ENCODE measurements around the gene TUBB6. TPM values are rescaled to one million over a fixed set of nuclear protein-coding genes. Genes with fewer than 3 reads are reported as not detected.

TUBB6 gene
- total RNA-seq: 37.9 TPM

DNA sequence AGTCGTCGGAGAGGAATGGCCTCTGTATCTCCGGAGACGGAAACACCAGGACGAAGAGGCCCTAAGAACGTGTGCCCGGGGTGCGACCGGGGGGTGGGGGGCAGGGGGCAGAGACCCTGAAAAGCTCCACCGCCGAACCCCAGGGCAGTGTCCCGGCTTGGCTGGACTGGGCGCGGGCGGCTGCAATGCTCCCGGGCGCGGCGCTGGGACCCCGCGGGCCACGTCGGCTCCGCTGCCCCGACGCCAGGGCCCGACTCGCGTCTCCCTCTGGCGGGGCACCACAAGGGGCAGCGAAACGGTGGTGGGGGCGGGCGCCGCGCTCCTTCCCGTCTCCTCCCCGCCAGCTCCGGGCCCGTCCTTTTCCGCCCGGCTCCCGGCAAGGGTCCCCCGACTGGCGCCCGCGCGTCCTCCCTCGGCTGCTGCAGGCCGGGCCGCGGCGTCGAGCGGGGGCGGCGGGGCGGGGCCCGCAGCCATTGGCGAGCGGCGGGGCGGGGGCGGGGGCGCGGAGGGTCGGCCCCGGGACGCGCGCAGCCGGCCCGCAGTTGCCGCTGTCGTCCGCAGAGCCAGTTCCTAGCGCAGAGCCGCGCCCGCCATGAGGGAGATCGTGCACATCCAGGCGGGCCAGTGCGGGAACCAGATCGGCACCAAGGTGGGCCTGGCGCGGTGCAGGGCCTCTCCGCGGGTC, at the start of gene TUBB6:
TSS of gene TUBB6 (plus strand) at position 541 of the 685 bp plus-strand sequence. CDS start at position 593, 52 bp downstream.

Small RNA genes within 50 kb of the gene (small RNA-seq; reads per million reads assigned to genes)
- not detected for gene RNU6-170P (ENCODE audit: low replicate concordance)

Other genes with a start within 250 kb of the TUBB6 start
- 0.63 TPM for gene ANKRD62, start 214.4 kb upstream of the TUBB6 start, total RNA-seq
- 3.4 TPM for gene CIDEA, start 53.9 kb upstream of the TUBB6 start, total RNA-seq
- 41.6 TPM for gene AFG3L2, start 69.0 kb downstream of the TUBB6 start, total RNA-seq
- 14.4 TPM for gene PRELID3A, start 99.7 kb downstream of the TUBB6 start, total RNA-seq

Data from parietal lobe (tissue), 2 donors.